Hindlimb muscle (tissue), 1 donor: Measurements from ENCODE around the gene LRP10. TPM values are rescaled to one million over a fixed set of nuclear protein-coding genes. Genes with fewer than 3 reads are reported as not detected.
A peak's percentile ranks its signal among the peaks of the same experiment; 100 is the strongest.
"Not testable (repeated sequence)": the region's sequence is repeated elsewhere in the genome, so short reads cannot be mapped to it uniquely, and the experiment has no call there.

Source experiments
- DNase-seq: peaks from one replicate; pipeline ENCODE4 v3.0.0-alpha.2; 2013
- polyA plus RNA-seq: library from polyadenylated mRNA; unstranded; fragments of 120-200 nt; gene quantifications from one replicate; pipeline ENCODE4 v1.2.1, GENCODE V29; 2013; ENCODE audit not compliant: insufficient read length

The LRP10 gene
- polyA plus RNA-seq, 1 donor: 41.4 TPM

- no peak for DNase-seq
Measured at GRCh38 chr14:22888662-22889061, 17.1 kb downstream of the LRP10 start.

DNA sequence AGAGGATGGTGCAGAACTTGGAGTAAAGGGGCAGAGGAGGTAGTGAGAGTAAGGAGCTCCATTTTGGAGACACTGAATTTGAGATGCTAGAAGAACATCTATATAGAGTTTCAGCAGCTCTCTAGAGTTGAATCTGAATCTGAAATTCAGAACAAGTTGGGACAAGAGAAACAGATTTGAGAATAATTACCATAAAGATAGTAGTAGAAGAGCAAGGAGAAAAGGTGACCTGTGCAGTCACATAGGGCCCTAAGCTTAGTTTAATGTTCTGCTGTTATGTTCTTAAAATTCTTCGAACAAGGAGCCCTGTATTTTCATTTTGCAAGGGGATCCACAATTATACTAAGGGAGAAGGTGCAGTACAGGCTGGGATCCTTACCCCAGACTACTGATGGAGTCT, 18.9 kb downstream of the LRP10 start:
- DNase-seq: no peak

- no peak for DNase-seq
Measured at GRCh38 chr14:22892488-22892887, 20.9 kb downstream of the LRP10 start.

GRCh38 chr14:22893706-22894105, 22.2 kb downstream of the LRP10 start:
- no peak for DNase-seq

- DNase-seq: no peak
Measured at GRCh38 chr14:22895402-22895801, 23.9 kb downstream of the LRP10 start.

GRCh38 chr14:22896356-22896755, 24.8 kb downstream of the LRP10 start:
- DNase-seq: no peak

DNA sequence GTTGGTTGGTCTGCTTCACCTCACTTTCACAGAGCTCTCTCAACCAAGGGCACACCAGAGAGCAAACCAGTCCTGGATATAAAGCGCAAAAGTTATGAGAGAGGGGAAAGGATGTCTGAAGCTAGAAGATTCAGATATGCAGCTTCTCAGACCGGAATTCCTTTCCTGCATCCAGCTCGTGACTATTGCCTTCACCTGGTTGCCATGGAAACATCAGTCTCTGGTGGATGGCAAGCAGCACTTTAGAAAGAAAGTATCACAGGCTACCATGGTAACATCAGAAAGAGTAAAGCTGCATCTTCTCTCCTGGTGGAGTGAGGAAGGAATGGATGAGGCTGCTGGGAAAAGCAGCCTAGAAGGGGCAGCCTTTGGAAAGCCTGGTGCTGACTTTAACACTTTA, 25.2 kb downstream of the LRP10 start:
- DNase-seq: no peak

DNA sequence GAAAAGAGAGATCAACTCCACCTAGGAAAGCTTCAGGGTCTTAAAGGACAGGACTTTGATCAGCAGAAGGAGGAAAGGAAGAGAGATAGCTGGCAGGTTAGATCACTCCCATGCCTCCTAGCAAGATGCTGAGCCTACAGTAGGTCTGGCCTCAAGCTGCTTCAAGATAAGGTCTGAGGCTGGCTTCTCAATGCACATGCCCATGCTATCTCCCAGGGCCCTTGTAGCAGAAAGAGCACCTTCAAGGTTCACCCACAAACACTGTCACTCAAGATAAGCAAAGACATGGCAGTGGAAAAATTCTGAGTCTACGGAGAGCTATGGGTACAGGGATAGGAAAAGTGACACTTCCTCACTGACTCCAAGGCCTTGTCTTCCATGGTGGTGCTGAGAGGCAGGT, 25.8 kb downstream of the LRP10 start:
- no peak for DNase-seq

GRCh38 chr14:22898302-22899090, 27.0 kb downstream of the LRP10 start:
- no peak for DNase-seq

GRCh38 chr14:22900081-22900799, 28.7 kb downstream of the LRP10 start:
- DNase-seq: peak; percentile 59

- no peak for DNase-seq
Measured at GRCh38 chr14:22901799-22902198, 30.3 kb downstream of the LRP10 start.

DNA sequence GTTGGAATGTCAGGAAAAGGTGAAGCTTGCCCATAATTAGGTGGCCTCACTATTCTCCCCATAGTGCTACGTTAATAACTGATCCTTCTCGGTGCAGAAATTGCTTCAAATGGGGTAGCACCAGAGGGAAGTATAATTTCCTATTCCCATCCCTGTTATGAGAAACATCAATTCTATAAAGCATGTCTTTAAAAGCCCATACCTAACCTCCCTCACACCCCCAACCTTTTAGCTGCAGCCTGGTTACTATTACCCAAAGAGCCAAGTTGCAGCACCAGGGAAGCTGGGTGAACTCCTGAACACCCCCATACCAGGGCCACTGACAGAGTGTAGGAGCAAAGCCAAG, 32.2 kb downstream of the LRP10 start:
- no peak for DNase-seq

GRCh38 chr14:22905627-22906026, 34.1 kb downstream of the LRP10 start:
- DNase-seq: no peak

DNA sequence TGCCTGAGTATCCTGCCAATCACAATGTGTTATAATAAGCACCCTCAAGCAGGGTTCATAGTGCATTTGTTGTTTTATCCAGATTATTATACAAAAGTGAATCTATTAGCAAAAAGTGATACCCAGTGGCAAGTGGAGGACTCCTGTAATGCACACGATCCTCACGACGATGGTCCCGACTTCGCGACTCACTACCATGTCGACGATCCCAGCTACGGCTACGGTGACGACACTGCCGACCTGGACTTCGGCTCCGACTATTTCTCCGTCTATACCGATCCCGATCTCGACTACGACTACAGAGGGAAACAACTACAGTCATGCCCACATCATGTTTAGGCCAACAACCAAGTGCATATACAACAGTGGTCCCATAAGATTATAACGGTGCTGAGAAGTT, 34.5 kb downstream of the LRP10 start:
- DNase-seq: no peak

- DNase-seq: no peak
Measured at GRCh38 chr14:22907429-22907828, 35.9 kb downstream of the LRP10 start.

- DNase-seq: no peak
Measured at GRCh38 chr14:22908601-22909000, 37.1 kb downstream of the LRP10 start.

GRCh38 chr14:22910916-22911315, 39.4 kb downstream of the LRP10 start:
- no peak for DNase-seq

DNA sequence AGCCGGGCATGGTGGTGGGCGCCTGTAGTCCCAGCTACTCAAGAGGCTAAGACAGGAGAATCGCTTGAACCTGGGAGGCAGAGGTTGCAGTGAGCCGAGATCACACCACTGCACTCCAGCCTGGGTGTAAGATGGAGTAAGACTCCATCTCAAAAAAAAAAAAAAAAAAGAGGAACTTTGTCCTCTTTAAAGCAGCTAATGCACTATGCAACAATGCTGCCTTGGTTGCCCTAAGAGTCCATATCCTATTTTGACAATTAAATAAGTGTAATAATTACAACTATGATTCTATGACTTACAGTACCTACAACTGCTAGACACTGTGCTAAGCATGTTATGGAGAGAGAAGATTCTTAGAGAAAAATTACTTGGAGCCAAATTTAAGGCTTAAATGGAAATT, 43.3 kb downstream of the LRP10 start:
- DNase-seq: not testable (repeated sequence)

DNA sequence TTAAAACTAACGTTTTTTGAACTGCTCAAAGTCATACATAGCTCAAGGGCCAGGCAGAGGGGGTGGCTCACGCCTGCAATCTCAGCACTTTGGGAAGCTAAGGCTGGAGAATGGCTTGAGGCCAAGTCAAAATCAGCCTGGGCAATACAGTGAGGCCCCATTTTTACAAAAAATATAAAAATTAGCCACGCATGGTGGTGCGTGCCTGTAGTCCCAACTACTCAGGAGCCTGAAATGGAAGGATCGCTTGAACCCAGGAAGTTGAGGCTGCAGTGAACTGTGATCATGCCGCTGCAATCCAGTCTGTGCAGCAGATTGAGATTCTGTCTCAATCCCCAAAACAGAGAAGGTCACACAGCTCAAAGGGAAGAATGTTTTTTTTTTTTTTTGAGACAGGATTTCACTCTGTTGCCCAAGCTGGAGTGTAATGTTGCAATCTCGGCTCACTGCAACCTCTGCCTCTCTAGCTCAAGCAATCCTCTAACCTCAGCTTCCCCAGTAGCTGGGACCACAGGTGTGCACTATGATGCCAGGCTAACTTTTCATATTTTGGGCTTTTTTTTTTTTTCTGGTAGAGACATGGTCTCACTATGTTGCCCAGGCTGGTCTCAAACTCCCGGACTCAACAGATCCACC, 44.5 kb downstream of the LRP10 start:
- DNase-seq: no peak

DNA sequence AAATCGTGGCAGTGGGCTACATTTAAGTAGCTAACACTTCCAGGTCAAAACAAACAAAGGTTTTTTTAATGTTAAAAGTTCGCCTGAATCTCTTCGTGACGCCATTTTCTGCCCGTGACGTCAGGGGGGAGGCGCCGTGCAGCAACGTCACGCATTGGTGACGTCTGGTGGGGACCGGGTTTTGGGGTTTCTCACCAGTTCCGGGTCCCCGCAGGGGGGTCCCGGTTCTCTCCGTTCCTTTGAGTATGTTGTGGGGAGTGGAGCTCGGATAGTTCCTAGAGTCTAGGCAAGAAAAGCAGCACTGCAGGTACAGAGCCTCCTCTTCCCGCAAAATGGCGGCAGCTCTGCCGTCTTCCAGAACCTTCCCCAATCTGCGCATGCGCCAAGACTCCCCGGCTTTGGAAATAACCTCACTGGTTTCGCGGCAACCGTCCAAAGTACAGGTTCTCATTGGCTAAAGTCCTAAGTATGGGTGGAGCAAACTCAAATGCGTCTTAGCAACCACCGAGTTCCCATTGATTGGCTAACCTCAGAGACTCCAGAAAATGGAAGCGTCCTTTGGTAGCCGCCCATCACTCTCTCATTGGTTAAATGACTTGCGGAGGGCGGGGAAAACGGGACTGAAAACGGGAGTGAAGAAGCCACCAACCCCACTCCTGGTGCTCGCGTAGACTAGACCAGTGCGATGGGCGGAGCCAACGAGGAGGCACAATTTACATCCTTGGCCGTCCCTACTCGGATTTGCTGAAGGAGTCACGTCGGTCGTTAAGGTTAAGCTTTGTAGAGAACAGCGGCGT, 47.5 kb downstream of the LRP10 start, which contains the start of gene RBM23:
Gene RBM23 (minus strand): TSS at position 346 of the 797 bp plus-strand sequence.
- peak; percentile 100 for DNase-seq

DNA sequence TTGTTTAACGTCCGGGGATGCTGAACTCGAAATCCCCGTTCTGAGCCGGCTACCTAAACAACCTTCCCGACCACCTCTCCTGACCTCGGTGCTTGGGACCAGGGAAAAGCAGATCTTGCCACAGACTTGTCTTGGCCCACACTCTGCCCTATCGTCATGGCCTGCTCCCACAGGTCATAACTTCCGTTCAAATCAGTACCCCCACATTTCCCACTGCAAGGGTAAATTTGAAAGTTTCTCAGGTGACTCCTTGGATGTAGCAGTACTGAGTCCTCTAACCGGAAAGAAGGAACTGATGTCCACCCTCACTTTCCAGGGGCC, 48.0 kb downstream of the LRP10 start:
- no peak for DNase-seq

GRCh38 chr14:22920697-22921096, 49.2 kb downstream of the LRP10 start:
- DNase-seq: no peak

DNA sequence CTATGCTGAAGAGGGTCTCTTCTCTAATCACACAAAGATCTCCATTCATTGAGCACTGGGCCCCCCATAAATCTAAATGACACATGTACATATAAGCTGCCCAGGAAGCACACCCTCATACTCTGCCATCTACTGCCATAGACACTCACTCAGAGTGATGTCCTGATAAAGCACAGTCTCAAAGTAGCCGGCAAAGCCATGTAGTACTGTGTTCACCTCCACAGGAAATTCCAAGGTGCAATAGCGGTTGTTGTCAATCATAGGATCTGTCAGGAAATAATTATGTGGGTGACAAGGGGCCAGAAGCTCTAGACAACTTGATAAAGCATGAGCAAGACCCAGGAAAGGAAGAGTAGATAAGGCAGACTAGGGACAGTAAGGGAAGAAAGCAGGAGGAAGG, 50.8 kb downstream of the LRP10 start:
- DNase-seq: no peak
